Measurements from ENCODE around the gene MAP3K5. TPM values are rescaled to one million over a fixed set of nuclear protein-coding genes. Genes with fewer than 3 reads are reported as not detected.

The MAP3K5 gene
- total RNA-seq, 1 donor from 2014 or later = 21.6 TPM

- no peak for DNase-seq (ENCODE audit: low read depth)
Measured at GRCh38 chr6:136644597-136644952, 147.7 kb downstream of the MAP3K5 start.

DNA sequence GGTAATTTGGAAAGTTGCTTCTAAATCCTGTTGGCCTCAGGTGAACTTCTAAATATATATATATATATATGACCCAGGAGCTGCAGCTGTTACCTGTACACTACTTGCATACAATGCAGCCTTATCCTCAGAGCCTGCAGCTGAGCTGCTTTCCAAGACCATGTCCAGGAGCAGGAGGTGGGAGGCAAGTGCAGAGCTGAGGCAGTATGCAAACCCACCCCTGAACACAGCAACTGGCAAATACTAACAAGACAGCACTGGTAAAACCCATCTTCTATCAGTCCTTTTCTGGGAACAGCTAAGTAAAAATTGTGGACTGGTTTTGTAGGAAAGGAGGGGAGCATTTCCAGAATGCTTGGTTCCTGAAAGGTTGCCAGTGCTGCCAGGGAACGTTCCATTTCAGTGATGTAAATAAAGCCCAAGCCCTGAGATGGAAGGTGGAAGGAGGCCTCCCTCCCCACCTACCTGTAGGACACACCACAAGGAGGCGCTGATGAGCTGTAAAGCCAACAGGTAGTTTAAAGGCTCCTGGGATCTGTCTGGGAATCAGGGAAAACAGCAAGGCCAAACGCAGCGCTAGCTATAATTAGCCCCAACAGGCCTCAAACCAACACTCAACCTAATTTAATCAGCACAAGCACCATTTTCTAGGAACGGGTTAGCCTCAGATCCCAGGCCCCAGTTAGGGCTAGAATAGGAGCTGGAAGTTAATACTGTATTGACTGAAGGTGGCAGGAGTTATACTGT lies 148.3 kb downstream of the MAP3K5 start:
- peak; percentile 83 for DNase-seq (ENCODE audit: low read depth)

GRCh38 chr6:136641873-136642465 lies 150.3 kb downstream of the MAP3K5 start:
- no peak for DNase-seq (ENCODE audit: low read depth)

DNA sequence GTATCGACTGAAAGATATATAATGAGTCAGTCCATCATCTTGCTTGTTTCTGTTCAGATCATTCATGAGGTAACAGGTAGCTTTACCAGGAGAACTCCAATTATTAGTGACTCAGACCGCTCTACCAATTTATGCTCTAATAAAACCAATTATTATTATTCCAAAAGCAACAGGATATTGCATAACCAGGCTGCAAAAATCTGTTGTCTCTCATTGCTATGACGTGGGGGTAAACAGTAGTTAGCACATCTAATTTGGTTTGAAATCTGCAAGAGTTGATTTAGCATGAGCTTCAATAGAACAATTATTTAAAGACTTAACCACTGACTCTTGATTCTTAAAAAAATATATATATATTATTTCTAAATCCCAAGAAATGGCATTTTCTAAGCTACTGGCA lies 151.1 kb downstream of the MAP3K5 start:
- no peak for DNase-seq (ENCODE audit: low read depth)

DNA sequence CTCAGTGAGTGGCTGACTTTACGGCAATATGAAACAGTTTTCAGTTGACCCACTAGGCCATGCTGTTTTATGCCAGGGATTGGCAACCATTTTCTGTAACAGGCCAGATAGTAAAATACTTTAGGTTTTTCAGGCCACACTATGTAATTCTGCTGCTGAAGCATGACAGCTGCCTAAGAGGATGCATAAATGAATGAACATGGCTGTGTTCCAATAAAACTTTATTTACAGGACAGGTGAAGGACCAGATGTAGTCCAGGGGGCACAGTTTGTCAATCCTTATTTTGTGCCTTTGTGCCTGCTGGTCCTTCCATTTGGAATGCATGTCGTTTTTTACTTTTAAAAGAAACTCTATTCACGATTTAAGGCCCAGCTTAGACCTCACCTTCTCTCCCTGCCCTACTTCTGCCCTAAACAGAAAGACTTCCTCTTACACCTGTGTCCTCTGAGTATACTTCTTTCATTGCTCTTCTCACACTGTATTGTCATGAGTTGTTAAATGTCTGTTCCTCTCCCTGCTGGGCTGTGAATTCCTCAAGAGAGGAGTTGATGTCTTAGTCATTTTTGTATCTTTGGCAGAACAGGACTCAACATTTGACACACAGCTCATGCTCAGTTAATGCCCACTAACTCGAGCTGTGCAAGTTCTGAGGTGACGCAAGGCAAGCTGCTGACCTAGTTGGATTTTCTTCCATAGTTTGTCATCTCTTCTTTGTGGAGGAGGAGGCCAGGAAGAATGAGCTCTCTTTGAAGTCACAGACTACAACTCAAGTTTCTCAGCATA lies 152.0 kb downstream of the MAP3K5 start:
- DNase-seq (ENCODE audit: low read depth) = peak; percentile 59

- DNase-seq (ENCODE audit: low read depth) = no peak
Measured at GRCh38 chr6:136639702-136640101, 152.6 kb downstream of the MAP3K5 start.

GRCh38 chr6:136635615-136636014 lies 156.7 kb downstream of the MAP3K5 start:
- DNase-seq (ENCODE audit: low read depth) = no peak

- DNase-seq (ENCODE audit: low read depth) = no peak
Measured at GRCh38 chr6:136633355-136633754, 158.9 kb downstream of the MAP3K5 start.

DNA sequence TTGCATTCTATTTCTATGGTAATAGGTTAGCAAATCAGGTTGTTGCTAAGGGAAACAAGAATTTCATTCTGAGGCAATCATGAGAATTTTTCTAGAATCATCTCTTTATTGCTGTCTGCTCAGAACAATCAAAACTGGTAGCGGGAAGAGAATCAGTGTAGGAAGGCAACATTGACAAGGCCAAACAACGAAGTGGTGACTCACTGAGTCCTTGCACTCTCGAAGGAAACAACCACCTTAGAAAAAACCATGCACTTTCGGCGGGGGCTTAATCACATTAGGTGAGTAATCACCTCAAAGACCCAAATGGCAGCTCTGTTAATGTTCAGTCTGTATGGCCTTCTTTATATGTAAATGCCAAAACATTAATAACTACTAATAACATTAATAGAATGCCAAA lies 163.3 kb downstream of the MAP3K5 start:
- peak; percentile 92 for DNase-seq (ENCODE audit: low read depth)

DNA sequence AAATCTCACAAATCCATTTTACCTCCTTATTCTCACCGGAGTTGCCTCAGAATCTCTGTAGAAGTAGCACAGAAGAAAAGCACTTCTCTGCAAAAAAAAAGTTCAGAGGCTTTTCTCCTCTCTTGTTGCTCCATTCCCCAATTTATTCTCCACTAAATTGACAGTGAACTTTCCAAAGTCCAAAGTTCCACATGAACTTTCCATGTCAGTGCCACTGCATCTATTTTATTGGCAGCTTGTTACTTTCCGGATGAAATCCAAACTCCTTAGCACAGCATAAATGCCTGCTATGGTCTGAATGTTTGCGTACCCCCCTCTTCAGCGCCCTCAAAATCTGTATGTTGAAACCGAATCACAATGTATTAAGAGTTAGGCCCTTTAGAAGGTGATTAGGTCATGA lies 165.1 kb downstream of the MAP3K5 start:
- DNase-seq (ENCODE audit: low read depth) = no peak

- no peak for DNase-seq (ENCODE audit: low read depth)
Measured at GRCh38 chr6:136625293-136625692, 167.0 kb downstream of the MAP3K5 start.

DNA sequence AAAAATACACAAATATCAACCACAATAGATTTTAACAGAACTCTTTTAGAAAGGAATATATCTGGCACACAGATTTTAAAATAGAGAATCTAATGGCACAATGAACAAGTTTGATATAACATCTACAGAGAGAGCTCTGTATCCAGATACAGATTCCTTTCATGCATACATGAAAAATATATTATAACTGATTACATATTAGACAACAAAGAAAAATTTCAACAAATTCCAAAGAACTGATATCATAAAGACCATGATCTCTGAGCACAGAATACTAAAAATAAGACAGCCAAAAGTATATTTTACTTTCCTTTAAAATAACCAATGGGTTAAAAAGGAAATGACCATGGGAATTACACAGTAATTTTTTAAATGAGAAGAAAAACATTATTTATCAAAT lies 167.9 kb downstream of the MAP3K5 start:
- DNase-seq (ENCODE audit: low read depth) = no peak

- no peak for DNase-seq (ENCODE audit: low read depth)
Measured at GRCh38 chr6:136618086-136618485, 174.2 kb downstream of the MAP3K5 start.

- DNase-seq (ENCODE audit: low read depth) = no peak
Measured at GRCh38 chr6:136616527-136616926, 175.8 kb downstream of the MAP3K5 start.

- DNase-seq (ENCODE audit: low read depth) = peak; percentile 42
Measured at GRCh38 chr6:136614994-136615393, 177.3 kb downstream of the MAP3K5 start.

GRCh38 chr6:136614350-136614749 lies 177.9 kb downstream of the MAP3K5 start:
- no peak for DNase-seq (ENCODE audit: low read depth)

DNA sequence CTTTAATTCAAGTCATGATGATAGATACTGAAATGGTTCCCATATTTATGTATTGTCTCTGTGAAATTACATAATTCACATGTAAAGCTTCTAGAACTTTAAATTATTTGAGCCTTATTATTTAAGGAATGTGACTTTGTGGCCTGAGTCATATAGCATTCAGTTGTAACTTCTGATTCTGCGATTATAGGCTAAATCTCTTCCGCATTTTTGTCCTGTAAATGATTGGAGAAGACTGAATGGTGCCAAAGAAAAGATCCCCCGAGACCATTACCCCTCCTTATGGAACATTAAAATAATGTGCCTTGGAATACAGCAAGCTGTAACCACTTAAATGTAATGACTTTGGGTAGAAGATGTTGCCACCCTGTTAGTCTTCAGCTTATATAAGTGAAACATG lies 178.8 kb downstream of the MAP3K5 start:
- peak; percentile 81 for DNase-seq (ENCODE audit: low read depth)

DNA sequence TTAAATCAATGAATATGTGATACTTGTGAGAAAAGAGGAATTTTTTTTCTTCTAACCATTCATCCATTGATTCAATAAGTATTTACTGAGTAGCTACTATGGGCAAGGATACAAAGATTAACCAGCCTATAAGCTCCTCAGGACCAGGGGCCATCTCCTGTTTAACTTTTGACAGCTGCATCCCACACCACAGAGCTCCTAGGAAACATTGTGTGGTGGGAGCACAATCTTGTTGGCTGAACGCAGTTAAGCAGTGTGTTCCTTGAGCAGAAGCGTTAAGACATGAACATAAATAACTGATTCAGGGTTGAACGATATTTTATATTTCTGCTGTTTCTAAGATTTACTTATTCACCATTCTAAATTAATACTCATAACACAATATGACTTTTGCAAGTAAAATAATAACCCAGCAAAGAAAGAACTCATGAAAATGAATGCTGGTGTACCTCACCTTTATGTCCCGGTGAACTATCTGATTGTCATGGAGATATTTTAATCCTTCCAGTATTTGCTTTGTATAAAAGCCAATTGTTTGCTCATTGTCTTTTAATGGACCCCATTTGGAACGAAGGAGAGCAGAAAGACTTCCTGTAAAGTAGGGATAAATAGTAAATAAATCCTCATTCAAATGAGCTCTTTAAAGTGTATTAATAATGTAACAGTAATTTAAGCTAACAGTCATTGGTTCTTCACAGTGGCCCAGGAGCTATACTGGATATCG lies 179.4 kb downstream of the MAP3K5 start:
- no peak for DNase-seq (ENCODE audit: low read depth)

- no peak for DNase-seq (ENCODE audit: low read depth)
Measured at GRCh38 chr6:136611746-136612145, 180.5 kb downstream of the MAP3K5 start.

DNA sequence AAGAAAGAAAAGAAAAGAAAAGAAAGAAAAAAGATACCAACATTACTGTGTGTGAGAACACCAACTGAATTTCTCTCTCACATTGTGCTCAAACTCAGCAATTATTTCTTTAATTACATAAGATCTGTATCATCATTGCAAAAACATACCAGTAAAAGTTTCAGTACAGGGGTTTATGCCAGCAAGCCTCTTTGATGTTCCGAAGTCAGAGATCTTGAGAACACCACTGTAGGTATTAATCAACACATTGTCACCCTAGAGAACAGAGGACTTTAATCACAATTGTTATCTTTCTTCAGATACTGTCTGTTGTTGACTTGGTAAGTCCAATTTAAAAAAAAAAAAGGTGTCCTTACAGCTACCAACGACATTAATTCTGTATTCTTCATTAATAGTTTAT lies 181.1 kb downstream of the MAP3K5 start:
- no peak for DNase-seq (ENCODE audit: low read depth)

DNA sequence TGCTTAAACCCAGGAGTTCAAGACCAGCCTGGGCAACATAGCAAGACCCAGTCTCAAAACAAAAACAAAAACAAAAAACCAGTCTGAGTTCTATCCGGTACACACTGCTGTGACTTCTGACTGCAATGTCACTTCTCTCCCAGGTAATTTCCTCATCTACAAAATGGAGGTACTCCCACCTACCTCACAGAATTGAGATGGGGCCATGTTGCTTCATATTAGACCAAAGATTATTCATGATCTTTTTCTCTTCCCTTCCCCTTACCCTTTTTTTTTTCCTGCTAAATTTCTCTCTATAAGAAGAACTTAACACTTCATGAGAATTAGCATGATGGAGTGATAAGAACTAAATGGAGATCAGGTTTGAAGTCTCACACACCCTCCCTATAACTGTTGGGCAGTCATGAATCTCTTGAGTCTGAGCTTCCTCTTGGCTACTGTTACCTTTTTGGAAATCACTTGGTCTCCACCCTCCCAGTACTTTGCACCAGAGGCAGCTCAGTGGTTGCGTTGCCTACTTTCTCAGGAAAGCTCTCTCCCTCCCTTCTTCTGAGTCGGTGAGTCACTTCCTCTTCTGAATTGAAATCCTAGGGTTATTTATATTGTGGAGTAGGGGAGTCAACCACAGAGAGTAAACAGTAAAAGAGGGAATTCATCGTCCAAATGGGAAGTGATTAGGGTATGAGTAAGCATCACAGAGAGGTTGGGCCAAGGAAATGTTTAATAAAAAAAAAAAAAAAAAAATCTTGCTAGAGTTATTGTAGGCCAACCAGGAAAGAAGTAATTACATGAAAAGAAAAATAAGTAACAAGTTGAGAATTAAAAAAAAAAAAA lies 182.2 kb downstream of the MAP3K5 start:
- DNase-seq (ENCODE audit: low read depth) = peak; percentile 100

Data from renal cortical epithelial cell (primary cell).